Endothelial cell (in vitro differentiated cells): ENCODE results near the gene FARP1. TPM values are rescaled to one million over a fixed set of nuclear protein-coding genes. Genes with fewer than 3 reads are reported as not detected.

ENCODE experiments used
- DNase-seq: peaks from one replicate; pipeline ENCODE4 v3.0.0; 2021; ENCODE audit warnings: low spot score
- H3K27ac Mint-ChIP-seq: one replicate; pipeline ENCODE4 v1.8.0; 2021; ENCODE audit warnings: mixed read lengths, inconsistent platforms; ENCODE audit not compliant: unreplicated experiment
- H3K27me3 Mint-ChIP-seq: one replicate; pipeline ENCODE4 v1.8.0; 2021; ENCODE audit warnings: mild to moderate bottlenecking, moderate library complexity, mixed read lengths, inconsistent platforms; ENCODE audit not compliant: unreplicated experiment
- H3K36me3 Mint-ChIP-seq: one replicate; pipeline ENCODE4 v1.8.0; 2021; ENCODE audit warnings: mild to moderate bottlenecking, low read depth, mixed read lengths, inconsistent platforms; ENCODE audit not compliant: unreplicated experiment
- H3K4me1 Mint-ChIP-seq: one replicate; pipeline ENCODE4 v1.8.0; 2021; ENCODE audit warnings: mild to moderate bottlenecking, mixed read lengths, inconsistent platforms; ENCODE audit not compliant: unreplicated experiment
- H3K4me3 Mint-ChIP-seq: one replicate; pipeline ENCODE4 v1.8.0; 2021; ENCODE audit warnings: mild to moderate bottlenecking, mixed read lengths, inconsistent platforms; ENCODE audit not compliant: unreplicated experiment
- H3K9me3 Mint-ChIP-seq: one replicate; pipeline ENCODE4 v1.8.0; 2021; ENCODE audit warnings: mixed read lengths, inconsistent platforms; ENCODE audit not compliant: unreplicated experiment
- total RNA-seq: library from RNA; stranded (reverse); fragmentation: NEBNext Ultra II Directional; extraction: Animal tissue kit (Norgen Biotek cat#: 25700); gene quantifications from one replicate; pipeline ENCODE4 v1.2.1, GENCODE V29; 2021; ENCODE audit not compliant: unreplicated experiment
- TF ChIP-seq, protein P1 (sequence below): fragments of 200-600 bp; sonication (generic); IDR thresholded peaks from one replicate; pipeline ENCODE4 v1.5.0; 2021; ENCODE audit warnings: antibody characterized with exemption; ENCODE audit not compliant: unreplicated experiment

The FARP1 gene
- total RNA-seq, 1 donor from 2014 or later = 167 TPM

DNA sequence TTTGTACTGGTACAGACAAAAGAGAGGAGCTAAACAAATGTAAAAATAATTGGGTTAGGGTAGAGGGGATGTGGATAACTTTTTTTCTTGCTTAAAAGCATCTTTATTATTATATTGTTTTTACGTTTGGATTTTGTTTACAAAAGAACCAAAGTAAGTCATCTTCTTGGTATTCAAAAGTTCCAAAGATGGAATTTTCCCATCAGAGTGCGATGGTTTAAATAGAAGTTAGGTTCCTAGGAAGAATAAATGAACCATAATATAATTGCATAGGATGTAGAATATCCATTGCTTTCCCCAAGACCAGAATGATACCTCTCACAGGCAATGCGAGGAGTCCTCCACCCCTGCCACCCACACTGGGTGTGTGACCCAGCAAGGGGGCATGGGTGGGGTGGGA is 133.6 kb downstream of the FARP1 start:
- H3K4me3 Mint-ChIP-seq = no peak overlapping the region
- TF ChIP-seq, protein P1, sequence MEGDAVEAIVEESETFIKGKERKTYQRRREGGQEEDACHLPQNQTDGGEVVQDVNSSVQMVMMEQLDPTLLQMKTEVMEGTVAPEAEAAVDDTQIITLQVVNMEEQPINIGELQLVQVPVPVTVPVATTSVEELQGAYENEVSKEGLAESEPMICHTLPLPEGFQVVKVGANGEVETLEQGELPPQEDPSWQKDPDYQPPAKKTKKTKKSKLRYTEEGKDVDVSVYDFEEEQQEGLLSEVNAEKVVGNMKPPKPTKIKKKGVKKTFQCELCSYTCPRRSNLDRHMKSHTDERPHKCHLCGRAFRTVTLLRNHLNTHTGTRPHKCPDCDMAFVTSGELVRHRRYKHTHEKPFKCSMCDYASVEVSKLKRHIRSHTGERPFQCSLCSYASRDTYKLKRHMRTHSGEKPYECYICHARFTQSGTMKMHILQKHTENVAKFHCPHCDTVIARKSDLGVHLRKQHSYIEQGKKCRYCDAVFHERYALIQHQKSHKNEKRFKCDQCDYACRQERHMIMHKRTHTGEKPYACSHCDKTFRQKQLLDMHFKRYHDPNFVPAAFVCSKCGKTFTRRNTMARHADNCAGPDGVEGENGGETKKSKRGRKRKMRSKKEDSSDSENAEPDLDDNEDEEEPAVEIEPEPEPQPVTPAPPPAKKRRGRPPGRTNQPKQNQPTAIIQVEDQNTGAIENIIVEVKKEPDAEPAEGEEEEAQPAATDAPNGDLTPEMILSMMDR = no peak
- H3K9me3 Mint-ChIP-seq = no peaks in the 10 kb centered on the region
- H3K4me1 Mint-ChIP-seq = peaks cover 46% of the 10 kb centered on the region
- H3K27me3 Mint-ChIP-seq = peaks cover 3% of the 10 kb centered on the region
- H3K27ac Mint-ChIP-seq = no peak overlapping the region
- H3K36me3 Mint-ChIP-seq = no peaks in the 10 kb centered on the region
- no peak for DNase-seq

DNA sequence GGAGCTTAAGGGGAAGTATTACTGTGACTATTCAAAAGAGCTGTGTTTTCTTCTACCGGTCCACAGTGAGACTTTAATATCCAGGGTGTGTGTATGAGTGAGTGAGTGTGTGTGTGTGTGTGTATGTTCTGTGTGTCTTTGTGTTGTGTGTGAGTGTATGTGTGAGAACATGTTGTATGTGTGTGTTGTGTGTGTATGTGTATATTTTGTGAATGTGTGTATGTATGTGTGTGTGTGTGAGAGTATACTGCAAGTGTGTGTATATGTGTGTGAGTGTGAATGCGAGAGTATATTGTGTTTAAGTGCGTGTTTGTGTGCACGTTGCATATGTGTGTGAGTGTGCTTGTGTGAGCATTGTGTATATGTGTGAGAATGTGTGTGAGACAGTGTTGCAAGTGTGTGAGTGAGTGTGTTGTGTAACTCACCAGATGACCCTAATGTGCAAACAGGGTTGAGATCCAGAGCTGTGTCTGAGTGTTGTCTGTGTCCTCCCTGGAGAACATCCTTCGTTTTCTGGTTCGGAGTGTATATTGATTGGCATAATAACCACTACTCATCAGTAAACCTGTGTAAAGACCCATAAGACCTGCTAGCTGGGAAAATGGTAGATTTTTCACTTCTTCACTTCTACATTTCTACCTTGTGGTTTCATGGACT is 135.3 kb downstream of the FARP1 start:
- TF ChIP-seq, protein P1 = no peak
- peaks cover 3% of the 10 kb centered on the region for H3K27me3 Mint-ChIP-seq
- no peak overlapping the region for H3K4me3 Mint-ChIP-seq
- H3K27ac Mint-ChIP-seq = peak overlapping the region; percentile 2
- H3K9me3 Mint-ChIP-seq = no peaks in the 10 kb centered on the region
- H3K36me3 Mint-ChIP-seq = no peaks in the 10 kb centered on the region
- peaks cover 40% of the 10 kb centered on the region for H3K4me1 Mint-ChIP-seq
- DNase-seq = no peak

DNA sequence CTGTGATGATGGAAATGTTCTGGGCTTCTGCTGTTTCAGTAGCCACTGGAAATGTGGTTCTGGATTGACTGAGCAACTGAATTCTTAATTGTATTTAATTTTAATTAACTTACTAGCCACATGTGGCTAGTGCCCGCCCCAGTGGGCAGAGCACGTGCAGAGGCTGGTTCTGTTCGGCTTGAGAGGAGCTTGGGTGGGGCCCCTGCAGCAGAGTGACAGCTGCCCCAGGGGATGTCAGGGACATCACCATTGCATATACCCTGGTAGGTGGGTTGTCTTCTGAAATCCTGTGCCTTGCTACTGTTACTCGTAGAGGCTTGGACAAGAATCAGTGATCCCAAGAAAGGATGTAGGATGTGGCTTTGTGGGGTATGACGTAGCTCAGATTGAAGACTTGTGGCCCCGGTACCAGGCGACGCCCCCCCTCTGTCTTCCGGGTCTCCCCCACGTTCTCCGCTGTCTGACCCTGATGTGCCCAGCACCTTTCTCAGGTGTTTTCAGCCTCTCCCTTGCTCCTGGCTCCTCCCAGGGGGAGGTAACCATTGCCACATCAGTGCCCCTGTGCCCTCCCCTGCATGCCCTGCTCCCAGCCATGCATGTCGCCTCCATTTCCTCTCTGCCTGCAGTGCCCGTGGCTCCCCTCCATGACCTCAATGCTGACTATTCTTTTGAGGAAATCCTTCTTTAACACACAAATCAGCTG is 136.7 kb downstream of the FARP1 start:
- TF ChIP-seq, protein P1 = no peak
- Mint-ChIP-seq H3K27me3 (peaks cover 3% of the 10 kb centered on the region), H3K4me3 (no peak overlapping the region), H3K36me3 (no peaks in the 10 kb centered on the region), H3K9me3 (no peaks in the 10 kb centered on the region), H3K4me1 (peaks cover 31% of the 10 kb centered on the region), H3K27ac (peak overlapping the region; percentile 81)
- DNase-seq = no peak

DNA sequence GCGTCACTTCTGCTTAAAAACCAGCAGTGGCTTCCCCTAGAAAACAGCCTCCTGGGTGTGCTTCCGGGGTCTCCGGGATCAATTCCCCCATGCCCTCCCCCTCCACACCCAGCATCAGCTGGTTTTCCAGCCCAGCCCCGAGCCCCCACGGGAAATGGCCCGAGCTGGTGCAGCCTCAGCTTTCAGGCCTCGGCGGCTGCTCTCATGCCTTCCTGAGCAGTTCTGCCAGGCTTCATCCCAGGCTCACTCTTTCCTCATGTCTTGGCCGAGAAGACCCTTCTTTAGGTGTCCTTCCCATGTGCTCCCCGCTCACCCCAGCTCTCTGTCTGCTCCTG is 137.2 kb downstream of the FARP1 start:
- Mint-ChIP-seq H3K4me3 (no peak overlapping the region), H3K27ac (peak overlapping the region; percentile 81), H3K36me3 (no peaks in the 10 kb centered on the region), H3K9me3 (no peaks in the 10 kb centered on the region), H3K27me3 (peaks cover 3% of the 10 kb centered on the region), H3K4me1 (peaks cover 26% of the 10 kb centered on the region)
- TF ChIP-seq, protein P1 = no peak
- DNase-seq = peak; percentile 33

DNA sequence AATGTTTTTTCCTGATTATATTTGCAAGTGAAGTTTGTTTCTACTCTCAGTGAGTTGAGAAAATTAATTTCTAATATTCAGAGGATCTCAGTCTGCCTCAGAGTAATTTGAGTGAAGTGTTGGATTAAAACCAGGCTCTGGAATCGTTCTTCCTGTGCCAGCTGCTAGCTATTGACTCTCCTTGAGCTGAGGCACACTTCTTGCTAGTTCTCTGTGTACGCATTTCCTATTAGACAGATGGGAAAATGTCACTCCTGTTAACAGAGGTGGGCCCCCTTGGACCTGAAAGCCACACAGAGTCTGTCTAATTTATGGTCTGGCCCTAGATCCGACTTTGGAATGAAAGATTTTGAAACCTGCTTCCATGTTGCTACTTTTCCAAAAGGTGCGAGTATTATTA is 141.8 kb downstream of the FARP1 start:
- TF ChIP-seq, protein P1 = no peak

More for the DNA sequence above, 141.8 kb downstream of the FARP1 start:
- no peaks in the 10 kb centered on the region for H3K9me3 Mint-ChIP-seq
- H3K36me3 Mint-ChIP-seq = no peaks in the 10 kb centered on the region
- H3K27me3 Mint-ChIP-seq = peaks cover 4% of the 10 kb centered on the region
- no peak for DNase-seq
- peaks cover 18% of the 10 kb centered on the region for H3K4me1 Mint-ChIP-seq
- no peak overlapping the region for H3K4me3 Mint-ChIP-seq
- no peak overlapping the region for H3K27ac Mint-ChIP-seq
